Duodenal mucosa (tissue), 2 donors: ENCODE data around the gene BEAN1.

Experiments
- H3K27ac ChIP-seq: one replicate; pipeline ENCODE4 v1.7.0; 2013; ENCODE audit warnings: low read depth, low read length
- H3K27me3 ChIP-seq, 2 donors: one replicate each; pipeline ENCODE4 v1.7.0; 2013; ENCODE audit warnings: low read length in 2 of 2, control low read depth in 1 of 2; ENCODE audit not compliant: insufficient read depth in 2 of 2, control insufficient read depth in 1 of 2
- H3K36me3 ChIP-seq, 2 donors: one replicate each; pipeline ENCODE4 v1.7.0; 2013; ENCODE audit warnings: low read length in 2 of 2, control low read depth in 1 of 2; ENCODE audit not compliant: insufficient read depth in 2 of 2, control insufficient read depth in 1 of 2
- H3K4me1 ChIP-seq, 2 donors: one replicate each; pipeline ENCODE4 v1.7.0; 2013; ENCODE audit warnings: low read length in 2 of 2, control low read depth in 1 of 2; ENCODE audit not compliant: insufficient read depth in 2 of 2, control insufficient read depth in 1 of 2
- H3K4me3 ChIP-seq, 2 donors: one replicate each; pipeline ENCODE4 v1.7.0; 2013; ENCODE audit warnings: low read length in 2 of 2, low read depth in 1 of 2
- H3K9ac ChIP-seq, 2 donors: one replicate each; pipeline ENCODE4 v1.7.0; 2013; ENCODE audit warnings: low read length in 2 of 2, low read depth in 1 of 2
- H3K9me3 ChIP-seq, 2 donors: one replicate each; pipeline ENCODE4 v1.7.0; 2013; ENCODE audit warnings: low read length in 2 of 2, control low read depth in 1 of 2; ENCODE audit not compliant: control insufficient read depth in 1 of 2

Gene BEAN1

GRCh38 chr16:66420396-66420795 lies 6.7 kb upstream of the BEAN1 start:
- Histone ChIP-seq H3K36me3 (no peaks in the 10 kb centered on the region), H3K9me3 (no peaks in the 10 kb centered on the region), H3K4me1 (no peaks in the 10 kb centered on the region), H3K9ac (no peak overlapping the region), H3K27me3 (peaks cover 6 to 15% of the 10 kb centered on the region in 2 donors), H3K27ac (no peak overlapping the region), H3K4me3 (no peak overlapping the region)

- H3K9ac ChIP-seq = no peak overlapping the region
- H3K4me1 ChIP-seq = peaks cover 0 to 4% of the 10 kb centered on the region in 2 donors
- H3K4me3 ChIP-seq = no peak overlapping the region
- peaks cover 15 to 26% of the 10 kb centered on the region in 2 donors for H3K27me3 ChIP-seq
- no peaks in the 10 kb centered on the region for H3K36me3 ChIP-seq
- no peak overlapping the region for H3K27ac ChIP-seq
- no peaks in the 10 kb centered on the region for H3K9me3 ChIP-seq
Measured at GRCh38 chr16:66421891-66422290, 5.2 kb upstream of the BEAN1 start.

- Histone ChIP-seq H3K9ac (no peak overlapping the region), H3K9me3 (no peaks in the 10 kb centered on the region), H3K27me3 (peaks cover 14 to 26% of the 10 kb centered on the region in 2 donors), H3K27ac (no peak overlapping the region), H3K4me1 (peaks cover 0 to 4% of the 10 kb centered on the region in 2 donors), H3K4me3 (no peak overlapping the region), H3K36me3 (no peaks in the 10 kb centered on the region)
Measured at GRCh38 chr16:66422366-66422765, 4.7 kb upstream of the BEAN1 start.

GRCh38 chr16:66423177-66423576 lies 3.9 kb upstream of the BEAN1 start:
- H3K36me3 ChIP-seq = no peaks in the 10 kb centered on the region
- peaks cover 0 to 4% of the 10 kb centered on the region in 2 donors for H3K4me1 ChIP-seq
- H3K4me3 ChIP-seq = no peak overlapping the region
- no peak overlapping the region for H3K27ac ChIP-seq
- H3K9ac ChIP-seq = no peak overlapping the region
- H3K9me3 ChIP-seq = no peaks in the 10 kb centered on the region
- peaks cover 22 to 34% of the 10 kb centered on the region in 2 donors for H3K27me3 ChIP-seq

- Histone ChIP-seq H3K4me3 (no peak overlapping the region), H3K27ac (no peak overlapping the region), H3K27me3 (peaks cover 42 to 59% of the 10 kb centered on the region in 2 donors), H3K9ac (no peak overlapping the region), H3K36me3 (no peaks in the 10 kb centered on the region), H3K4me1 (peaks cover 0 to 4% of the 10 kb centered on the region in 2 donors), H3K9me3 (no peaks in the 10 kb centered on the region)
Measured at GRCh38 chr16:66425651-66426050, 1.4 kb upstream of the BEAN1 start.

GRCh38 chr16:66426112-66427035 lies 721 bp upstream of the BEAN1 start:
- peaks cover 42 to 59% of the 10 kb centered on the region in 2 donors for H3K27me3 ChIP-seq
- no peaks in the 10 kb centered on the region for H3K9me3 ChIP-seq
- no peak overlapping the region for H3K27ac ChIP-seq
- H3K36me3 ChIP-seq = no peaks in the 10 kb centered on the region
- peak overlapping the region in 1 of 2 donors; percentile 53 for H3K4me3 ChIP-seq
- H3K9ac ChIP-seq = no peak overlapping the region
- peaks cover 0 to 4% of the 10 kb centered on the region in 2 donors for H3K4me1 ChIP-seq

- no peak overlapping the region for H3K27ac ChIP-seq
- H3K9ac ChIP-seq = no peak overlapping the region
- H3K36me3 ChIP-seq = no peaks in the 10 kb centered on the region
- H3K4me1 ChIP-seq = peaks cover 0 to 4% of the 10 kb centered on the region in 2 donors
- peak overlapping the region; percentile 4 to 9 for H3K4me3 ChIP-seq
- no peaks in the 10 kb centered on the region for H3K9me3 ChIP-seq
- peaks cover 50 to 62% of the 10 kb centered on the region in 2 donors for H3K27me3 ChIP-seq
Measured at GRCh38 chr16:66427871-66428681, 981 bp downstream of the BEAN1 start.

GRCh38 chr16:66428682-66429251 lies 1.7 kb downstream of the BEAN1 start:
- no peak overlapping the region for H3K4me3 ChIP-seq
- H3K9me3 ChIP-seq = no peaks in the 10 kb centered on the region
- H3K9ac ChIP-seq = no peak overlapping the region
- H3K36me3 ChIP-seq = no peaks in the 10 kb centered on the region
- peaks cover 50 to 59% of the 10 kb centered on the region in 2 donors for H3K27me3 ChIP-seq
- H3K4me1 ChIP-seq = peaks cover 0 to 4% of the 10 kb centered on the region in 2 donors
- H3K27ac ChIP-seq = no peak overlapping the region

GRCh38 chr16:66429290-66429962 lies 2.3 kb downstream of the BEAN1 start:
- Histone ChIP-seq H3K9ac (no peak overlapping the region), H3K4me1 (peaks cover 0 to 4% of the 10 kb centered on the region in 2 donors), H3K27me3 (peaks cover 50 to 59% of the 10 kb centered on the region in 2 donors), H3K9me3 (no peaks in the 10 kb centered on the region), H3K4me3 (no peak overlapping the region), H3K36me3 (no peaks in the 10 kb centered on the region), H3K27ac (no peak overlapping the region)
